Measurements from ENCODE around the gene TLCD3B. TPM values are rescaled to one million over a fixed set of nuclear protein-coding genes. Genes with fewer than 3 reads are reported as not detected.

TLCD3B gene
- polyA plus RNA-seq, 1 donor from 2014 or later = 18.9 TPM

DNA sequence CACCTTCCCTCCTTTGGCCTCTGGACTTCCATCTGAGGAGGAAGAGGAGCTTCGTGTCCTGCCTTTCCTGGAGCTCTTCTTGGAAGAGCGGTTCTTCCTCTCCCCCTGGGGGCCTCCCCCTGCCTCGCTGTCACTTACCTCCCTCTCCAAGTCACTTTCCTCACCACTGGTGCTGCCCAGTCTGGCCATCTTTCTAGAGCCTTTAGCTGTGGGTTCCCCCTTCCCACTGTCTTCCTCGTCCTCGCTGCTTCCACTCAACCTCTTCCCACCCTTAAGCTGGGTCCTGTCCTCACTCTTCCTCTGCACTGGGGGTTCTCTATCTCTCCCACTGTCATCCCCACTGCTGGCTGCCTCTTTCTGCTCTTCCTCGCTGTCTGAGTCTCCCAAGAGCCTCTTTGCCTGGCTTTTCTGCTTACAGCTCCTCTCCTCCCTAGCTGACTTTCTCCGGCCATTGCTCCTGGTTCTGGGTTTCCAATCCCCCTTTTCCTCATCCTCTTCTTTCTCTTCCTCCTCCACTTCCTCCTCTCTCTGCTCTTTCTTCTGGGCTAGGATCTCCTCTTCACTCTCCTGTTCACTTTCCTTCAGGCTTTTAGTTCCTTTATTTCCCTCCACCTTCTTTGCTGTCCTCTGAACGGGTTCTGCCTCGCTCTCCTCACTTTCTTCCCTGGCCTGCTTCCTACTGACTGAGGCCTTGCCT lies 37.0 kb downstream of the TLCD3B start:
- TF ChIP-seq EP300 (conservative IDR thresholded peaks at IDR 0.05; ENCODE audit: poor library complexity, severe bottlenecking) (no peak), TAF1 (IDR thresholded peaks at IDR 0.05; ENCODE audit: low read depth) (no peak), EZH2 (IDR thresholded peaks at IDR 0.05; ENCODE audit: borderline replicate concordance, insufficient read depth, low read length, poor library complexity, severe bottlenecking) (no peak), MXI1 (conservative IDR thresholded peaks at IDR 0.05; ENCODE audit: poor library complexity, severe bottlenecking) (no peak)
- TF ChIP-seq, protein P1, sequence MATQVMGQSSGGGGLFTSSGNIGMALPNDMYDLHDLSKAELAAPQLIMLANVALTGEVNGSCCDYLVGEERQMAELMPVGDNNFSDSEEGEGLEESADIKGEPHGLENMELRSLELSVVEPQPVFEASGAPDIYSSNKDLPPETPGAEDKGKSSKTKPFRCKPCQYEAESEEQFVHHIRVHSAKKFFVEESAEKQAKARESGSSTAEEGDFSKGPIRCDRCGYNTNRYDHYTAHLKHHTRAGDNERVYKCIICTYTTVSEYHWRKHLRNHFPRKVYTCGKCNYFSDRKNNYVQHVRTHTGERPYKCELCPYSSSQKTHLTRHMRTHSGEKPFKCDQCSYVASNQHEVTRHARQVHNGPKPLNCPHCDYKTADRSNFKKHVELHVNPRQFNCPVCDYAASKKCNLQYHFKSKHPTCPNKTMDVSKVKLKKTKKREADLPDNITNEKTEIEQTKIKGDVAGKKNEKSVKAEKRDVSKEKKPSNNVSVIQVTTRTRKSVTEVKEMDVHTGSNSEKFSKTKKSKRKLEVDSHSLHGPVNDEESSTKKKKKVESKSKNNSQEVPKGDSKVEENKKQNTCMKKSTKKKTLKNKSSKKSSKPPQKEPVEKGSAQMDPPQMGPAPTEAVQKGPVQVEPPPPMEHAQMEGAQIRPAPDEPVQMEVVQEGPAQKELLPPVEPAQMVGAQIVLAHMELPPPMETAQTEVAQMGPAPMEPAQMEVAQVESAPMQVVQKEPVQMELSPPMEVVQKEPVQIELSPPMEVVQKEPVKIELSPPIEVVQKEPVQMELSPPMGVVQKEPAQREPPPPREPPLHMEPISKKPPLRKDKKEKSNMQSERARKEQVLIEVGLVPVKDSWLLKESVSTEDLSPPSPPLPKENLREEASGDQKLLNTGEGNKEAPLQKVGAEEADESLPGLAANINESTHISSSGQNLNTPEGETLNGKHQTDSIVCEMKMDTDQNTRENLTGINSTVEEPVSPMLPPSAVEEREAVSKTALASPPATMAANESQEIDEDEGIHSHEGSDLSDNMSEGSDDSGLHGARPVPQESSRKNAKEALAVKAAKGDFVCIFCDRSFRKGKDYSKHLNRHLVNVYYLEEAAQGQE (IDR thresholded peaks at IDR 0.05; ENCODE audit: borderline replicate concordance) = no peak
- no peaks in the 10 kb centered on the region for H3K36me3 ChIP-seq (ENCODE audit: insufficient read depth, low read length)
- H3K27me3 ChIP-seq (ENCODE audit: insufficient read depth, low read depth, low read length) = no peaks in the 10 kb centered on the region
- H3K79me2 ChIP-seq (replicated peaks; ENCODE audit: insufficient read depth, low read length) = peaks cover 7% of the 10 kb centered on the region
- H3K4me3 ChIP-seq (ENCODE audit: low read length) = peak overlapping the region; percentile 94
- H3K4me2 ChIP-seq (ENCODE audit: low read length) = peak overlapping the region; percentile 61
- H3K9ac ChIP-seq (ENCODE audit: low read length) = peak overlapping the region; percentile 96
- no peak overlapping the region for H3K27ac ChIP-seq (ENCODE audit: low read length)
- no peaks in the 10 kb centered on the region for H3K9me2 ChIP-seq (ENCODE audit: insufficient read depth, low read length)
- H4K20me1 ChIP-seq (ENCODE audit: insufficient read depth) = no peaks in the 10 kb centered on the region
- H2AFZ ChIP-seq (ENCODE audit: low read depth, low read length) = no peak overlapping the region
- H3F3A ChIP-seq (ENCODE audit: insufficient read depth, low read length, poor library complexity, severe bottlenecking) = no peaks in the 10 kb centered on the region
- no peaks in the 10 kb centered on the region for H3K9me3 ChIP-seq (ENCODE audit: low read length)

DNA sequence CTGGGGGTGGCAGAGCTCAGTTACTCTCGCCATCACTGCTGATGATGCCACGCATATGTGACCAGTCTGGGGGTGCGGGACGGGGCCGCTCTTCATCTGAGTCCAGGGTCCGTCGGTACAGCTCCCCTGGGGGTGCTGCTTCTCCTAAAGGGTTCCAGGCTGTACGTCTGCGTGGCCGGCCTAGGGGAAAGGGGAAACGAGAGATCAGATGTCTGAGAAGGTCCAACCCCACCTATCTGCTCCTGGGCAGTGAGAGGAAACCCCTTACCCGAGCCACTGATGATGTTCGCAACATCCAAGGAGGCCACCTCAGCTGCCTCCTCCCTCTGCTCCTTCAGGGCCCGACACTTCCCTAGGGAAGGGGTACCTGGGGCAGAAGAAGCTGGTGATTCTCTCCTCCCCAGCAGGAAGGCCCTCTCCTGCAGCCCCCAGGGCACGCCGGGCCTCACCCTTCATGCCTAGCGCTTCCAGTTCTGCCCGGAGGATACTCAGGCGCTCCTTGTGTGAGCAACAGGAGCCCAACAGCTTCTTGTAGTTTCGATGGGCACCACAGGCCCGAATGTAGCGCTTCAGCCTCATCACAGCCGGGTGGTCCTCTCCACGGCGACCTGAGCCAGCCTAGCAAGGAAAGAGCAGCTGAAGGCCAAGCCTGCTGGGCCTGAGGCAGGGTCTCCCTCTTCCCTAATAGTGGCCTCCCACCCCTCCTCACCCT lies 37.7 kb downstream of the TLCD3B start:
- Histone ChIP-seq H3K4me3 (ENCODE audit: low read length) (no peak overlapping the region), H3K9me3 (ENCODE audit: low read length) (no peaks in the 10 kb centered on the region), H3K36me3 (ENCODE audit: insufficient read depth, low read length) (no peaks in the 10 kb centered on the region)

More for the DNA sequence above, 37.7 kb downstream of the TLCD3B start:
- Histone ChIP-seq H3K27me3 (ENCODE audit: insufficient read depth, low read depth, low read length) (no peaks in the 10 kb centered on the region), H3K79me2 (replicated peaks; ENCODE audit: insufficient read depth, low read length) (peaks cover 7% of the 10 kb centered on the region), H4K20me1 (ENCODE audit: insufficient read depth) (no peaks in the 10 kb centered on the region), H3K9me2 (ENCODE audit: insufficient read depth, low read length) (no peaks in the 10 kb centered on the region), H2AFZ (ENCODE audit: low read depth, low read length) (no peak overlapping the region), H3K4me2 (ENCODE audit: low read length) (no peak overlapping the region), H3K9ac (ENCODE audit: low read length) (no peak overlapping the region), H3F3A (ENCODE audit: insufficient read depth, low read length, poor library complexity, severe bottlenecking) (no peaks in the 10 kb centered on the region), H3K27ac (ENCODE audit: low read length) (no peak overlapping the region)
- TF ChIP-seq TAF1 (IDR thresholded peaks at IDR 0.05; ENCODE audit: low read depth) = no peak
- no peak for TF ChIP-seq MXI1 (conservative IDR thresholded peaks at IDR 0.05; ENCODE audit: poor library complexity, severe bottlenecking)
- no peak for TF ChIP-seq POLR2AphosphoS5 (IDR thresholded peaks at IDR 0.05)
- TF ChIP-seq CTCF (IDR thresholded peaks at IDR 0.05; ENCODE audit: poor library complexity, severe bottlenecking) = no peak
- TF ChIP-seq, protein P1 (IDR thresholded peaks at IDR 0.05; ENCODE audit: borderline replicate concordance) = no peak
- TF ChIP-seq SMC3 (conservative IDR thresholded peaks at IDR 0.05; ENCODE audit: poor library complexity) = no peak
- TF ChIP-seq RAD21 (conservative IDR thresholded peaks at IDR 0.05) = no peak
- no peak for TF ChIP-seq EP300 (conservative IDR thresholded peaks at IDR 0.05; ENCODE audit: poor library complexity, severe bottlenecking)
- no peak for TF ChIP-seq EZH2 (IDR thresholded peaks at IDR 0.05; ENCODE audit: borderline replicate concordance, insufficient read depth, low read length, poor library complexity, severe bottlenecking)

Measured in neural cell (in vitro differentiated cells).